Stimulated activated CD8-positive, alpha-beta memory T cell treated with anti-CD3 and anti-CD28 coated beads, Interleukin-4, amount 100 ng/mL, for 48 hours (primary cell): ENCODE results near the gene FGD2.
A peak's percentile ranks its signal among the peaks of the same experiment; 100 is the strongest.

Source experiments
- DNase-seq: peaks from one replicate; pipeline ENCODE4 v3.0.0-alpha.2; 2020

FGD2 gene

GRCh38 chr6:36997811-36998722, 7.4 kb upstream of the FGD2 start:
- DNase-seq, result no peak

GRCh38 chr6:36998723-36999038, 6.8 kb upstream of the FGD2 start:
- no peak for DNase-seq

GRCh38 chr6:36999061-36999750, 6.2 kb upstream of the FGD2 start:
- DNase-seq, result no peak

DNA sequence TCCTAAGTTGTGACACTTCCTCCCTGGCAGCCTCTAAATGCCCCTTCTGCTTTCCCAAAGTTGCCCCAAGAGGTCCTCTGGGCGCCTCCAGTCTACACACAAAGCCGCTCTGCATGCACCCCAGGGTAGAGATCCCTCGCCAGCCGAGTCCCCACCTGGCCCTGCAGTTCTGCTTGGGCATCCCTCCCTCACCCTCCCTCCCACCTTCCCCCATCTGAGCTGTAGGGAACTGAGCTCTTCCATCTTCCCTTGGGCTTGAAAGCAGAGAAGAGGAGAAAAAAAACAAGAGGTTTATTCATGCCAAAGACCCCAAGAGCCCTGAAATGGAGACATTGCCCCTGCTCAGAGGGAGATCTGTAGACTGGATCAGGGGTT, 5.7 kb upstream of the FGD2 start:
- DNase-seq, result no peak

- DNase-seq, result no peak
These were observed 1.1 kb upstream of the FGD2 start for GRCh38 chr6:37004044-37004980.

DNA sequence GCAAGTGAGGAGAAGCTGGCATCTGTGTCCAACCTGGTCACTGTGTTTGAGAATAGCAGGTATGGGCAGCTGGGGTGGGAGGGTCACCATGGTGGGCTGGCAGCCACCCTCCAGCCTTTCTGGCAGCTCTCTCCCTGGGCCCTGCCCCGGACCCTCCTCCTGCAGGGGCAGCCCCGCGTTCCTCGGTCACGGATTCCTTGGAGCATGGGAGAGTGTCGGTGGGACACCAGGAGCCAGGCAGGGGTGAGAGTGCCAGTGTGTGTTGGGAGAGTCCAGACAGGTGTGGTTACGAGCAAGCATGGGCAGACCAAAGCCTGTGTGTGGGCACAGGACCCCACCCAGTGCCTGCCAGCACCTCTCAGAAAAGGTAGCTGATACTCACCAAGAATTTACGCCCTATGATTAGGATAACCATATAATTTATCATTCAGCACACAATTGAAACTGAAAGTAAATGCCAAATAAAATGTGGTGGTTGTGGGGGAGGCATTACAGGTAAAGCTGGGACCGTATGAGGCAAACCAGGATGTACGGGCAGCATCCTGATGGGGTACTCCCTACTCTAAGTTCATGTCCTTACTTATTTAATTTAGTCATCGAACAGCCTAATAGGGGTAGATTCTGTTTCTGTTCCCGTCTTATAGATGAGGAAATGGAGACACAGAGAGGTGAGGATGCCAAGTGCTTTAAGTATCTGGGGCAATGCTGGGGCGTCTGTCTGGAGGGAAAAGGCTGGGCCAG, 542 bp downstream of the FGD2 start:
- no peak for DNase-seq

- no peak for DNase-seq
These were observed 1.4 kb downstream of the FGD2 start for GRCh38 chr6:37006793-37007339.

DNA sequence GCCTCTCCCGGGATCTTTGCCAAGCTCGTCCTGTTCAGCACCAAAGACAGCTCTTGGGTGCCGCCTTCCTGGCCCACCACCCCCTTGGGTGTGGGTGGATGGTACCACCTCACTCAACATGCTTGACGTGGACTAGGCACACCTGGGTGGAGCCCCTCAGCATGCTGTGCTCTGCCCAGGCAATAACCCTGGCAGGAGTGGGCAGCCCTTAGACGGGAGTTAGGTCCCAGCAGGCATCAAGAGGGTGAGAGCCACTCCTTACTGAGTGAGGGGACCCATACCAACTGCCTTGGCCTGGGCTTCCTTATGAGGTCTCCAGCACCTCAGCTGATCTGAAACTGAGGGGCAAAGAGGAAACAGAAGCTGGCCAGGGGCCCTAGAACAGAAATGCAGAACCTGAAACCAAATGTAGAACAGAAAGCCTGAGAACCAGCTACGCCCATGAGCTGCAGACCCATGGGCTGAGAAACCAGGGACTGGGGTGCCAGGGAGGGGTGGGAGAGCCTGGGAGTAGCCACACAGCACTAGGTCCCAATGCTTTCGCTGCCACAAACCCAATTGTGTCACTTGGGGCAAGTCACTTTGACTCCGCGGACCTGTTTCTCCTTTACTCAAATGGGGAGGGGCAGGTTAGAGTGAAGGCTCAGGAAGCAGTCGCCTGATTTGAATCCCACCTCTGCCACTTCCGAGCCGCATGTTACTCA, 2.0 kb downstream of the FGD2 start:
- no peak for DNase-seq

- DNase-seq, result no peak
These were observed 3.3 kb downstream of the FGD2 start for GRCh38 chr6:37008484-37009465.

- DNase-seq, result no peak
These were observed 5.0 kb downstream of the FGD2 start for GRCh38 chr6:37010402-37010892.

GRCh38 chr6:37011656-37012378, 6.4 kb downstream of the FGD2 start:
- no peak for DNase-seq

DNA sequence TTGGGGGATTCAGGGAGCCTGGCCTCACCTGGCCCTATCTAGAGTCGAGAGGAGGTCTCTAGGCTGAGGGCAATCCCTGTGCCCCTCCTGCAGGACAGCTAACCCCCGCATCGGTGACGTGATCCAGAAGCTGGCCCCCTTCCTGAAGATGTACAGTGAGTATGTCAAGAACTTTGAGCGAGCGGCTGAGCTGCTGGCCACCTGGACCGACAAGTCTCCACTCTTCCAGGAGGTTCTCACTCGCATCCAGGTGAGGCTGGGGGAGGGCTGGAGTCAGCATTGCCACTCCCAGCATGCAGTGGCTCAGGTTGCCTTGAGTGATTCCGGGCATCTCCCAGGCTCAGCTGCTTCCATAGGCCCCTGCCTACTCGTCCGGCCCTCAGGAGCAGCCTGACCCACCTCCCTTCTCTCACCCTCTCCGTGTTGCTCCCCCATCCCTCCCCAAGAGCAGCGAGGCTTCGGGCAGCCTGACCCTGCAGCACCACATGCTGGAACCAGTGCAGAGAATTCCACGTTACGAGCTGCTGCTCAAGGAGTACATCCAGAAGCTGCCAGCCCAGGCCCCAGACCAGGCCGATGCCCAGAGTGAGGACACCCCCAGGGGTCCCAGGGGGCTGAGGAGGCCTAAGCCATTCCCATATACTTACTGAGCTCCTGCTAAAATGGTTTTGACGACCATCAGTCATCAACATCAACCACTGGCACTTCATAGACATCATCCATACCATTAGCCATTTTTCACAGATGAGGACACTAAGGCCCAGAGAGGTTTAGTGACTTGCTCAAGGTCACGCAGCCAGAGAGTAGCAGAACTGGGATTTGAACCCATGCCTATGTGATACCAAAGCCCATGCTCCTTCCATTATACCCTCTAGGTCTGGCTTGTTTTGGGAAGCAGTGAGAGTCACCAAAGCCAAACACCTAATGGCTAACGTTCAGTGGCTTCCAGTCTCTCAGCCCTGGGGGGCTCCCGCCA, 8.3 kb downstream of the FGD2 start:
- no peak for DNase-seq

- no peak for DNase-seq
These were observed 9.2 kb downstream of the FGD2 start for GRCh38 chr6:37014667-37015066.

DNA sequence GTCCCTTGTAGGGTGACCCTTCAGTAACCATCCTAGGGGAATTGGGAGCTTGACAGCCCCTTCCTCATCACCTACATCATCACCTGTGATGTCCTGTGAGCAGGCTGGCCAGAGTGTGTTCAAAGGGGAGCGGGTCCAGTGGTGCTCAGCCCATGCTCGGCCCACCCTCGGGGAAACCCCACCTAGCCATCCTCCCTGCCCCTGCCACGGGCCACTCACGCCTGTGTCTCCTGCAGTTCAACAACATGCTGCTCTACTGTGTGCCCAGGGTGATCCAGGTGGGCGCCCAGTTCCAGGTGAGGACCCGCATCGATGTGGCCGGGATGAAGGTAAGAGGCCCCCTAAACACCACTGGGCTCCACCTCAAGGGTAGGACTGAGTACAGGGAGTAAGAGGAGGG, 10.1 kb downstream of the FGD2 start:
- DNase-seq, result no peak

DNA sequence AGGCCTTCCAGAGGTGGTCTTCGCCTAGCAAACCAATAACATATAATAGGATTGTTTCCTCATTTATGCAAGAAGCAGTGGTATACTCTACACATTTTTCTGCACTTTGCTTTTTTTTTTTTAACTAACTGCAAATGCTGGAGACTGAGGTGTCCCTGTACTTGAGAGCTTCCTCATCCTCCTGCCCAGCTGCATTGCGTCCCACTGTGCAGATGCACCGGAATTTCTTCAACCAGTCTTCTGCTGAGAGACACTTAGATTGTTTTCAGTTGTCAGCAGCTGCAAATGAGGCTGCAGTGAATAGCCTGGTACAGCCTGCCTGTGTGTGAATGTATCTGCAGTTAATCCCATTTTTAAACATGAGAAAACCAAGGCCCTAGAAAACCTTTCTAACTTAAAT, 11.5 kb downstream of the FGD2 start:
- DNase-seq, result no peak

DNA sequence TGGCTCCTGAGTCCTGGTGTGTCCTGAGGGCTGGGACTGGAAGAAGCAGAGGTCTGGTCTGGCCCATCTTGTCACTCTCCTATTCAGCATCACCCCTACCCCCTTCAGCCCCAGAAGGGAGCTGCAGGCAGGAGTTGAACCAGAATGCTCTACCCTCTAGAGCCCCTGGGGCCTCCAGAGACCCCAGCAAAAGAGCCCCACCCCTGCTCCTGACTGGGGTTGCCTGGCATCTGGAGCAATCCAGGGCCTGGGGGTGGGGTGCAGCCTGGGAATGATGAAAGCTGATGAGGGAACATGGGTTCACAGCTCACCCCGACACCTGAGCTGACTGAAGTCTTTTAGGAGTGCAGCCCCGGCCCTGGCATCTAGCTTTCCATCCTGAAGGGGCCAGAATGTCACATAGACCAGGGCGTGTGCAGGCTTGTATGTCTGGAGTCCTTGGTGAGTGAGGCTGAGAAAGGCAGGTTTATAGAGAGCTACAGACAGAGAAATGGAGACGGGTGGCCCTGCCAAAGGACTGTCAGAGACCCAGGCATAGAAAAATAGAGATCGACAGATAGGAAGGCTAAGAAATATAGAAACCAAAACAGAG, 12.2 kb downstream of the FGD2 start:
- DNase-seq, result no peak

DNA sequence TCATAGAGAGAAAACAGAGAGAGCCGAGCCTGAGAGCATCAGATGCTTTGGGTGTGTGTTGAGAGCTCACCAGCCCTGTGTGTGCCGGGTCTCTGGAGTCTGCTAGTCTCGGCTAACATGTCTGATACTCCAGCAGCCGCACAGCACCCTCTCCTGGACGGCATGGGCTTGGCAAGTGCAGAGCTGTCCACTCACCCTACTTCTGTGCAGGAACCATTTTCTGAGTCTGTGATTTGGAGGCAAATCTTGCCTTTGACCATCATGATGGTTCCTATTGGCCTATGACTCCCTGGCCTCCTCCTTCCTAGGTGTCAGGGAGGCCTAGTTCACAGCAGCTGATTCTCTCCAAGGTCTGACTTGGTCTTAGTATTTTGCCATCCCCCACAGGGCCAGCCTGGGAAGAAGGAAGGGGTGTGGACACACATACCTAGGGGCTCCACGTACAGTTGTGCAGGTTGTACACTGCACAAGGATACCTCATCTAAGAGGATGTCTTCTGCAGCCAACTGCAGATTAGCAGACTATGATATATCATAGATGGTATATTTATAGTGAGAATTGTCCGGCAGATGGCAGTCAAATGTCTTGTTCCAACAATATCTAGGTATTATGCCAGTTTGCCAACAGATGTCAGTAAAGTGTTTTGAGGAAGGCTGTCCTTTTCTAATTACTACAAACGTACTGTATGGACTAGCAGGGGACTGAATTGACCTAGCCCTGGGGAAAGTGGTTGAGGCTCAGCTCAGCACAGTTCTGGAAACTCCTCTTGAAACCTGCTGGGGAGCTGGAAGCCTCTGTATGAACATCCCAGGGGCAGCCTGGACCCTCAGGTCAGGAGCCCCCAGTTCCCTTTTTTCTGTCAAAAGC, 13.0 kb downstream of the FGD2 start:
- peak; percentile 93 for DNase-seq
